Retinal pigment epithelial cell (primary cell): ENCODE measurements around the gene PDE3A.

Source experiments
- DNase-seq: peaks from one replicate; pipeline ENCODE4 v3.0.0-alpha.2; 2010; ENCODE audit warnings: low read depth
- H3K4me3 ChIP-seq: 2 replicates; pipeline ENCODE4 v1.5.1; 2011; ENCODE audit warnings: mild to moderate bottlenecking, low read length, control low read depth, moderate library complexity
- CTCF ChIP-seq: conservative IDR thresholded peaks from 2 replicates; pipeline ENCODE4 v1.5.1; 2011; ENCODE audit warnings: low read depth, low read length, control low read depth, inconsistent platforms

The PDE3A gene

GRCh38 chr12:20452496-20453010, 84.2 kb downstream of the PDE3A start:
- TF ChIP-seq CTCF, result no peak
- no peak overlapping the region for H3K4me3 ChIP-seq
- DNase-seq, result no peak

GRCh38 chr12:20453756-20454310, 85.5 kb downstream of the PDE3A start:
- DNase-seq, result no peak
- no peak overlapping the region for H3K4me3 ChIP-seq
- TF ChIP-seq CTCF, result no peak

- no peak for TF ChIP-seq CTCF
- no peak for DNase-seq
- no peak overlapping the region for H3K4me3 ChIP-seq
These were observed 86.8 kb downstream of the PDE3A start for GRCh38 chr12:20455001-20455706.

GRCh38 chr12:20457582-20457981, 89.2 kb downstream of the PDE3A start:
- DNase-seq, result no peak
- TF ChIP-seq CTCF, result no peak
- no peak overlapping the region for H3K4me3 ChIP-seq

GRCh38 chr12:20458011-20458410, 89.7 kb downstream of the PDE3A start:
- H3K4me3 ChIP-seq, result no peak overlapping the region
- no peak for DNase-seq
- TF ChIP-seq CTCF, result no peak

- TF ChIP-seq CTCF, result no peak
- DNase-seq, result no peak
These were observed 91.6 kb downstream of the PDE3A start for GRCh38 chr12:20459920-20460319.

GRCh38 chr12:20460956-20461355, 92.6 kb downstream of the PDE3A start:
- H3K4me3 ChIP-seq, result no peak overlapping the region
- no peak for TF ChIP-seq CTCF
- no peak for DNase-seq

More at GRCh38 chr12:20459920-20460319, 91.6 kb downstream of the PDE3A start:
- H3K4me3 ChIP-seq, result no peak overlapping the region
